HEK293T (cell line): ENCODE data around the gene SUSD4.

Source experiments
- BHLHE40 ChIP-seq: fragments of 450-650 bp; IDR thresholded peaks from 2 replicates; pipeline ENCODE4 v1.6.1; 2016; ENCODE audit warnings: mild to moderate bottlenecking, moderate library complexity, borderline replicate concordance
- ELF4 ChIP-seq: fragments of 450-650 bp; IDR thresholded peaks from 2 replicates; pipeline ENCODE4 v1.6.1; 2017; ENCODE audit warnings: antibody characterized with exemption
- FOXM1 ChIP-seq: fragments of 450-650 bp; IDR thresholded peaks from 2 replicates; pipeline ENCODE4 v1.6.1; 2017; ENCODE audit warnings: mild to moderate bottlenecking, borderline replicate concordance
- NFRKB ChIP-seq: fragments of 450-650 bp; IDR thresholded peaks from 2 replicates; pipeline ENCODE4 v1.6.1; 2016; ENCODE audit warnings: mild to moderate bottlenecking, moderate library complexity
- TARDBP ChIP-seq: fragments of 450-650 bp; IDR thresholded peaks from 2 replicates; pipeline ENCODE4 v1.6.1; 2016

DNA sequence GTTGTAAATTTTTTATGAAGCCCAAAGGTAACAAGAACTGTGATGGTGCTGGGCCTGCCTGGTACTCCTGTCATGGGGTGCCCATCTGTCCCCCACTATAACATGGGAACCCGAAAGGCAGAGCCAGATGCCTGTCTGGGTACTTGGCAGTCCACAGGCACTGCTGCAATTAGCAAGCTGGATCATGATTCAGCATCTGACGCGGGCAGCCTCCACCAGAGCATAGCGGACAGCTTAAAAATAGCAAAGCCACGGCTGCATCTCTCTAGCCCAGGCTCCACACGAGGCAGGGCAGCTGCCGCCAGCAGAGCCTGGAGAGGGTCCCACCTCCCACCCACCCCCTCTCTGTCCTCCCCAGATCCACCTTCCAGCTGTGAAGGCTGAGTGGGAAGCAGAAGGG is 22.9 kb downstream of the SUSD4 start:
- no peak for TF ChIP-seq FOXM1
- TF ChIP-seq NFRKB, result no peak
- no peak for TF ChIP-seq TARDBP
- no peak for TF ChIP-seq ELF4
- no peak for TF ChIP-seq BHLHE40
